NCI-H1048 (cell line): ENCODE measurements around the gene HDDC2.

Experiments used
- DNase-seq: peaks from one replicate; lab custom pipeline; 2025; lab: John Stamatoyannopoulos, UW

The HDDC2 gene

DNA sequence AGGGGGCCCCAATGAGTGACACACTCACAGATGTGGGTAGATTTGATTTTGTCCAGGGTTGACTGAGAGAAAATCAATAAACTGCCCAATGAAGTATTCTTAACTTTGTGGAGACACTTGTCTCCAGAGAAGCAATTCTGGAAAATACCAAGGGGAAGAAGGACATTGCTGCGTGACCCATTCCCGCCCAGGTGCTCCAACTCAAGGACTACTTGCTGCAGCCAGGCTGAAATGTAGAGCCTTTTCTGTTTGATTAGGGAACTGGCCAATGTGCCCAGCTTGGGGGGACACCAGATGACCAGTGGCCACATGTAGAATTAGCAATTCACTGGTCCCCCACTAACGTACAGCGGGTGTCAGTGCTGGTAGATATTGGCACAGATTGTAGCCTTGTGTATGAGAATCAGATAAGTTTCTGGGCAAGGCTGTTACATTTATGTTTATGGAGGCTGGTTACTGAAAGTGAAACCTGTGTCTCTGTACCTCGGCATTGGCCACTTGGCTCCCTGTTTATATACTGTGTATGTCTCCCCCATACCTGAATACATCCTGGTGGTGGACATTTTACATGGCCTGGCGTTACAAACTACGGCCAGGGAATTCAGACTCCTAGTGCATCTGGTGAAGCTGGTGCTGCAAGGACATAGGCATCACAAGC is 32.3 kb downstream of the HDDC2 start:
- DNase-seq: no peak

DNA sequence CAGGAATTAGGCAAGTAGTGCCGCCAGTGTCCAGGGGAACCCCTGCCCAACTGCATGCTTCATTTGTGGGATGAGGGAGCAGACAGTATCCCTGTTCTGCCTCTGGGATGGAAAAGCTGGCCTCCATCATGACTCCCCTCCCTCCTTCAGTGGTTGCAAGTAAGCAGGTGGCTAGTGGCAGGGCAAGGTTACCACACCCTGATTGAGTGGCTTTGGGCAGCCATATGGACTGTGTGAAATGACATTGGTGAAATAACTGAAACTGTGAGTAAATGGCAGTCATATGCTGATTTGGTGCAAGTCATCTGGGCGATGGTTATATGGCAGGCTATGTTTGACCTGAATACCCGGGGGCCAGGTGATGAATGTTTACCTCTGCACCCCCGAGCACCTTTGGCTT is 33.0 kb downstream of the HDDC2 start:
- no peak for DNase-seq

DNA sequence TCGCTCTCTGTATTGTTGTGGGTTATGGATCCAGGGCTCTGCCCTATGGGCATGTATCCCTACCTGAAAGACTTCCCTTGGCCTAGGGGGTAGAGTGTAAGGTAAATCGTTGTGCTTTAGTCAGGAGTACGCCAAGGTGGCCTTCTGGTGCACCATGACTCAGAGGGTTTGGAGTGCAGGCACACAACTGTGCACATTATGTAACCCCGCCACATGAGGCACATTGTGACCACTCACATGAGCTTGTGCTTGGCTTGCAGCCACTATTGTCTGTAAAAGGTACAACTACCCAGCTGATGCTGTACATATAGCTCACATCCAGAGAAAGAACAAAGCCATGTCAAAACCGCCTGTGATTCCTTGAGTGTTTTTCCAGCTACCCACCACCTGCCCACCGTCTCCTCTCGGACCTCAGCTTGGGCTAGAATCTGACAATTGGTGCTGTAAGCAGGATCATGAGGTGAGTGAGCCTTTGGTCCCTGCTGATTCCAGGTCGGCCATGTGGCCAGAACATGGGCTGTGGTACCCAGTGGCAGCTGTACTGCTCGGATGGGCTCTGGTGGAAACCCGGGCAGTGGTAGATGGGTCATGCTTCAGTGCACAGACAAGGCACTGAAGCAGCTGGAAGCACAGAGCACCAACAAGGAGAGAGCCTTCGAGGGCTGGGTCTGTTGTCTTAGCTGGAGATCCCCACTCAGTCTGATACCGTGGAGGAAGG is 33.8 kb downstream of the HDDC2 start:
- DNase-seq: no peak

DNA sequence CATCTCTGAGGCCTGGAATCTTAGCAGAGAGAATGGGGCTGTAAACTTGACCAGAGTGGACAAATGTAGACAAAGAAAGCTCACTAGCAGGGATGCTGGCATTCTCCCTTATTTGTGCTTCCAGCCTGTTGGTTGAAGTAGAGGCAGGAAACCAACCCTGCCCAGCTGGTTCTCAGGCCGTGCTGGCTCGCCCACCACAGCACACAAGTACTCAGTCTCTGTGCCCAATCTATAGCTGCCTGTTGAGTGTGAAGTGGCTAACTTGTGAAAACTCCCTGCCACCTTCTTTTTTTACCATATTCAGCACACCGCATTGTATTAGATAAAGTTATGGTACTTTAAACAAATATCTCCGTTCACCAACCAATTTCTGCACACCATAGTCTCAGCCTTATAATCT is 37.3 kb downstream of the HDDC2 start:
- DNase-seq: no peak

DNA sequence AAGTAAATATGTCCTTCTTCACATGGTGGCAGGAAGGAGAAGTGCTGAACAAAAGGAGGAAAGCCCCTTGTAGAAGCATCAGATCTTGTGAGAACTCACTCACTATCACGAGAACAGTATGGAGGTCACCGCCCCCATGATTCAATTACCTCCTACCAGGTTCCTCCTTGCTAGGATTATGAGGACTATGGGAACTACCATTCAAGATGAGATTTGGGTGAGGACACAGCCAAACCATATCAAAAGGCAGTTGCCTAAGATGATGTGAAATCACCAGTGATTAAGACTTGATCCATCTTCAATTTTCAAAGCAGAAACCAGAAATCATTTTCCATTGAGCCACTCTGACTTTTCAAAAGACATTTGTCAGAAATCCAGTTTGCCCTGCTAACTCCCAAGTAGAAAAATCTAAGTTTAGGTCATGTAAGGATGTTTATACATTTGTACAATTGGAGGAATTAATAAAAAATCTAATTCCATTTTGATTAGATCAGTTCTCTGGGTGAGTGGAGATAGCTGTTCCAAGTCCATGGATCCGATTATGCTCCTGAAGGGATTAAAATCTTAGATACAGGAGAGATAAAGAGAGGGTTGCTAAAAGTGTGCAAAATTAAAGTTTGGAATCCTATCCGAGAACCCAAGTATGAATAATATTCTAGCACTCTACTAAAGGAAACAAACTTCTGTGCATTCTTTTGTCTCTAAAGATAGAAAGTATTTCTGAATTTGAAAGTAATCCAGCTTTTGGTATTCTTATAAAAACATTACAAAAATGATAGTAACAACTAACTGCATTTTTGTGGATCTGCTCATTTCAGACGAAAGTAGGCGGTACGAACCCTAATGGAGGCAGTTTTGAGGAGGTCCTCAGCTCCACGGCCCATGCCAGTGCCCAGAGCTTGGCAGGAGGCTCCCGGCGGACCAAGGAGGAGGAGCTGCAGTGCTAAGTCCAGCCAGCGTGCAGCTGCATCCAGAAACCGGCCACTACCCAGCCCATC is 39.5 kb downstream of the HDDC2 start:
- DNase-seq: no peak

DNA sequence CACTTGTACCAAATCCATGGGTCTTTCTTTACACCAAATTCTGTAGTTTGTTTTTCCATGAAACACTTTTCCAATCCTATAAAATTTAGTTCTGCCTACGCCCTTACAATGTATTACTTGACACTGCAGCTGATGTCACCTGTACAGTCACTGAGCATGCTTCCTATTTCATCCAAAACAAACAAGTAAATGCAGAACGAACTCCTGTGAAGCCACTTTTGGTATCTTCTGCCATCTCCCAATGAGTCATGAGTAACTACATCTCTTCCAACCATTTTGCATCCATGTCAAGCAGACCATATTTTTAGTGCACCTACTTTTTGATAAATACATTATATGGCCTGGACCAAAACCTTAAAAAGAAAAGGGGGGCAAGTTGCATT is 42.4 kb downstream of the HDDC2 start:
- DNase-seq: no peak

DNA sequence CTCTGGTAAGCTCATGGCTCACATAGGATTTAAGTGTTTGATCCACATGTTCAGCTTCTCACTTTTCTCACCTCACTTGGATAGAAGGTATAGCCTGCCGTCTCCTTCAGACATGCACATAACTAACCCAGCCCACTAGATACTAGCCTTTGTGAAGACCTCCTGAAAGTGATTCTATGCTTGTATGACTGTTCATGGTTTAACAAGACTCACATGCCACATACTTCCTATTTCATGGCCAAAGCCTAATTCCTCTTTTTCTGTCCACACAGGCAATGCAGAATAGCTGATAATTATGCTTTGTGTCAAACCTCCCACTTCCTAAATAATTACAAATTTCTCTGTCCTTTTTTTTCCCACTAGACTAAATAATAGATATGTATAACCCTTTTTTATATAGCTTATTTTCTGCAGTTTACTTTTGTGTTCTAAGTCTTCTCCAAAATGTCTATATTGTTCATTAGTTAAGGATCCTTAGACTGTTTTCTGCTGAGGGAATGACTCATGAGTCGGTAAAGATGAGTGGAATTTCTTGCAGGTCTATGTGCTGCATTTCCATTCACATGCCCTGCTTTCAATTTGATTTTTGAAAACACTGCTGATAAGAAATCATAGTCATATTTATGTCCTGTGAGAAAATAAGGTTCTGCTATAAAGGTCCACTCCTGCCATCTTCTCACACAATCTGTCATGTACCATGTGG is 43.0 kb downstream of the HDDC2 start:
- DNase-seq: no peak

DNA sequence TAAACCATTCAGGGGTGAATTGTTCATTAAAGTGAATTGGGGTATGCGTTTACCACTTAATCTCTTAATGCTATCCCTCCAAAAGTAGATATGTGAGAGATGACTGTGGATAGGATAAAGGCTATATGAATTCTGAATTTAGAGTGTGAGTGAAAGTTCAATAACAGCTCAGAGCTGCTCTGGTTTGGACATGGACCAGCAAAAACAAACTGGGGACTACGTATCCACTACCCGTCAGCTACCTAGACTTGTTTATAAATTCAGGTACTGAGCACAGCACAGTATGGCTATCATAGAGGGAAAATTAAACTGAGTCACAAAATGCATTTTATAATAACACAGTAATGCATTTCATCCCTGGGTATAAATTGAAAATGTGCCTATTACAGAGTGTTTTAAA is 44.4 kb downstream of the HDDC2 start:
- DNase-seq: no peak

DNA sequence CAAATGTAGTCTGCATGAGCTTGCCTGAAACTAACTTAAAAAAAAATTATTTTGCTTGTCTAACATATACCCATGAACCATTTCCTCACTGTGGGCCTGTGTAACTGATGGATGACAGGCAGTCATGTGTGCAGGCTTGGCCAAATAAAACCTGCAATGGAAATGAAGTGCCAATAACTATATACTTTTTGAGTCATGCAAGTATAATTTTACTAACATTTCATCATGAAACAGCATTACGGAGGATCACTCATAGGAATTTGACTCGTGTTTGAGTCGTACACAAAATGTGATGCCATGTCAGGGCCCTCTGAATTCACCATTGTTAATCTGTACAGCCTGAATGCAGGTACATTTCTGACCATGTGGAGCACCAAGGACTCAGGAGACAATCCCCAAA is 46.6 kb downstream of the HDDC2 start:
- no peak for DNase-seq

DNA sequence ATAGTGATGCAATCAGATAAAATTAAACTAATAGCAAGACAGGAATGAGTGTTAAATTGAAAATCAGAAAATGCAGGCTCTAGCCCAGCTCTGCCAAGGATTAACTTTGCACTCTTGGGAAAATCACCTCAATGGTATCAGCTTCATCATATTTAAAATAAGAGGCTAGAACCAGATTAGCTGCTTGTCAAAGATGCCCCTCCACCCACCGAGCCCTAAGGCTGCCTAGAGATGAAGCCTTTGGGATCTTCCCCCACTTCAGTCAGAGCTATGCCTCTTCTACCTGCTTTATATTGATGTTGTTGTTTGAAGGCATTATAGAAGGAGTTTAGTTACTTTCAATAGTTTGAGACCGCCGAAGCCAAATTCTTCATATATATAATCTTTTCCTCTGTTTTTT is 47.4 kb downstream of the HDDC2 start:
- no peak for DNase-seq

DNA sequence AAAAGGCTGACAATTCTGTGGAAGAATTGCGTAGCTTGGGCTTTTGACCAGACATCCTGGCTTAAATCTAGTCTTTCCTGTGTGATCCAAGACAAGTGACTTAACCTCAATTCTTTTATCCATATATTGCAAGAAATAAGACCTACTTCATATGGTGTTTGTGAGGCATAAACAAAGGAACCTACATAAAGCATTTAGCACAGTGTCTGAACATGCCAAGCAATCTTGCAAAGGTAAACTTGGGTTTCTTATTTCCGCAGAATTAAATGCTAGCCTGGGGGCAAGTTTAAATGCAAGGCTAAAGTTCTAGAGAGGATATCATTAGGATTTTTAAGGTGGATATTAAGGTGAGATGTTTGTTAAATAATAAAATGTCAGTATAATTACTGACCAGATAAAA is 47.9 kb downstream of the HDDC2 start:
- DNase-seq: no peak

DNA sequence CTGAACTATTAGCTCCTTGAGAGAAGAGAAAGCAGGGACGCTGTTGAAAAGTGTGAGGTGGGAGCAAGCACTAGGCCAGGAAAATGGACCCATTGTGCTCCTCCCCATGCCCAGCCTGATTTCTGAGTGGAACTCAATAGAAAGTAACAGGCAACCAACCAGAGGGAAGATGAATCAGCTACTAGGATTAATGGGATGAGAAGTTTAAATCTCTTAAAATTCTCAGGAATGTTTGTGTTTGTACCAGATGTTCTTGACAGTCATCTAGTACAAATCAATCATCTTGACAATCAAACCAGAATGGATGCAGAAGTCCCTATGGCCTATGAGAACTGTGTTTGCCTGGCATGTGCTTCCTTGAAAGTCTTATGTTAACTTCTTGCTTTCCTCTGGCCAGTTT is 48.9 kb downstream of the HDDC2 start:
- DNase-seq: no peak

DNA sequence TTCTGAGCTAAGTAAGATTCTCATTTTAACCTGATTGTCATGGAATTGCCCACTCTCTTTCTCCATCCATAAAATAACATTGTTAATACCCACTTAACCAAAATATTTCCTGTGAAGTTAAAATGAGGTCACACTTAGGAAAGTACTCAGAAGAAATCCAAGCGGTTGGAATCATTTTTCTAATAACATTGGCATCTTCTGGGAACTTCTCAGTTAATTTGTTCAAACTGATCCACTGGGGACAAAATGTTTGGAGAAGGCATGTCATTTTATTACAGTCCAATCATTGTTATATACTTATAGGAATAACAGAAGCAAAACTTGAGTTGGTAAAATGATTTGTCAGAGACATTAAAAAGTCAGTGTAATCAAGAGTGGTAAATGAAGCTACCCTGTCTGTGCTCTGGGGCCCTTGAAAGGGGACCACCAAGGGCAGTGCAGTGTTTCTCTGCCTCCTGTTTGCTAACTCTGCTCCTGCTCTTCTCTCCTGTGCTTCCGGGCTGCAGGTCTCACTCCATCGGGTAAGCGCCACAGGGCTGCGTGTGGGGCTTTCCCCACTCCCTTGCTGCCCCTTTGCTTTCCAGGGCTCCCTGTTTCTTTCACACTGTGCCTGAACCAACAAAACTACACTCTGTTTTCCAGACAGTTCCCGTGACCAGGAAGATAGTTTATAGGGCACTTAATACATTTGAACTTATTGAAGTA is 50.1 kb downstream of the HDDC2 start:
- no peak for DNase-seq

DNA sequence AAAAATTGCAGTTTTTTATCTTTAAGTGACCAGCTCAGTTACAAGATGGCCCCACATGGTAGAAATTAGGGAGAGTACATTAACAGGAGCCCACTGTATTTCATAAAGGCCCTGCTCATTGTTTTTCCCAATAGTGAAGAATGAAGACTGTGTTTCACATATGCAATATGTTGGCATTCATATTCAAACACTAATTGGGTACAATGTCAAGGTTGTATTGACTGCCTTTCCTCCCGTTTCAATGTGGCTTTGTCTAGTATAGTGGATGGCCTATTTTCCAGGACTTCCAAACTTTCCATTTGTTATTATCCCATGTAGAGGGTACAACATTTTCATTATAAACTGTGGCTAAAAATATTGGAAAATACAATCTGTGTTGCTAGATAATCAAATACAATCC is 51.3 kb downstream of the HDDC2 start:
- DNase-seq: no peak

DNA sequence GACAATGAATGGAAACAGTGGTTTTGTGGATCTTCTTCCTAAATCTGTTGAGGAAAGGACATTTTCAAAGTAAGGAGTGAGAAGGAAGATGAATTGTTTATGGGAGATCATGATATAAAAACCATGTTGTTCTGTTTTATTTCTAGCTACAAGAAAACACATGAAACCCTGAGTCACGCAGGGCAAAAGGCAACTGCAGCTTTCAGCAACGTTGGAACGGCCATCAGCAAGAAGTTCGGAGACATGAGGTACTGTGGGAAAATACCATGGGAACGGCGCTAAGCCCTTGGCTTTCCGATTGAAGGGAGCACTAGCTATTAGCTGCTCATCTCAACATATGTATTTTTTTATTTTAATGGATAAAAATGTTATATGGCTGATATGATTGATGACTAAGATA is 53.6 kb downstream of the HDDC2 start:
- no peak for DNase-seq

DNA sequence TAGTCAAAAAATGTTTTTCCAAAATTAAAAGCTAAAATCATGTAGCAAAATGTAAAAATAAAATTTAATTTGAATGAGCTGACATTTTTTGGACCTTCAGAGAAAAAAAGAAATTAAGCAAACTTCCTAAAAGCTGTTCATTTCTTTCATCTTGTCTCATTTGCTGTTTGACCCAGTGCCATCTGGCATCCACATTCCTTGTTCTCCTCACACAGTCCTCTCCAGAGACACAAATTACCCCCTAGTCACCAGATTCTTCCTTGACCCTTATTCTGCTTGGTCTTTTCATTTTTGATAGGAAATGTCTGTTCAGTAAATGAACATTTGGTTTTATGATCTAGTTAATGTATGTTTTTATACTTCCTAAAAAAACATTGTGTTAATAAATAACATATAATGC is 55.2 kb downstream of the HDDC2 start:
- DNase-seq: no peak

DNA sequence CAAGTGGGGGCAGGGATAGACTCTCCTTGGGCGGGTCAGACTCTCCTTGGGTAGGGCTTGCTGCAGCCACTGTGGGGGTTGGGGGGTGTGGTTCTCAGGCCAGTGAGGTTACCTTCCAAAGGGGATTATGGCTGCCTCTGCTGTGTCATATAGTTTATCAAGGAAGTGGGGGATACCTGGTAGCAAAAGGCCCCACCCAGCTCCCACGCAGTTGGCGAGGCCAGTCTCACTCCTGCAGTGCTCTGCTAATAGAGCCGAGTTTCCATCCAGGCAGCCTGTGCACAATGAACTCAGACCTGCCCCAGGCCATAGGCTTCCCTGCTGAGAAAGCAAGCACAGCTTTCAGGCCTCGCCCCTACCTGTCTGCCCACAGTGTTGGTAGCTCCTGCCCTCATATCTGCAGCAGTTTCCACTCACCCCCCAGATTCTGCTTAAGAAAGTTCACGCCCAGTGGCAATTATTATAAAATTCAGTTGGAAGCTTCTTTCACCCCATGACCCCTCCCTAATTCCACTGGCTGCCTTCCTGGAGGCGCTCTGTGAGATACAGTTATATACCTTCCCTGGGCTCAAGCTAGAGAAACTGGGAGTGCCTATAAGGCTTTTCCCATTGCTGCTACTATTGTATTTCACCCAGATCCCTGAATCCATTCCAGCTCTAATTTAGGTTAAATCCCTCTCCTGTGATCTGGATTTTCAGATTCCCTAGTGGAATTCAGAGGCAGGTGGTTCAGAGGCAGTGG is 56.1 kb downstream of the HDDC2 start:
- DNase-seq: no peak

DNA sequence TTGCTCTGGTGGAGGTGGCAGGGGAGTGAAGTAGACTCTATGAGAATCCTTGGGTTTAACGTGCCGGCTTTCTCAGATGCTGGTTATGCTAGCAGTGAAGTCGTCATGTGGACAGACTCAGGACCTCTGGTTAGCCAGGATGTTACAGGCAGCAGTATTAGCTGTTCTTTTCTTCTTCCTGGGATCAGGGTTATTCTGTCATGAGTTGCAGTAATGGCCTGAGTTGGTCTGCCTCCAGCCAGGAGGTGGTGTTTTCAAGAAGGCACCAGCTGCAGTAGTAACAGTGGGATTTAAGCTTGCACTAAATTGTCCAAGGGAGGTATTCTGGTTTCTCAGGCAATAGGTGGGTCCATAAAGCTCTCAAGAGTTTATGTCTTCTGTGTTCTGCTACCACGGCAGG is 56.7 kb downstream of the HDDC2 start:
- DNase-seq: no peak

DNA sequence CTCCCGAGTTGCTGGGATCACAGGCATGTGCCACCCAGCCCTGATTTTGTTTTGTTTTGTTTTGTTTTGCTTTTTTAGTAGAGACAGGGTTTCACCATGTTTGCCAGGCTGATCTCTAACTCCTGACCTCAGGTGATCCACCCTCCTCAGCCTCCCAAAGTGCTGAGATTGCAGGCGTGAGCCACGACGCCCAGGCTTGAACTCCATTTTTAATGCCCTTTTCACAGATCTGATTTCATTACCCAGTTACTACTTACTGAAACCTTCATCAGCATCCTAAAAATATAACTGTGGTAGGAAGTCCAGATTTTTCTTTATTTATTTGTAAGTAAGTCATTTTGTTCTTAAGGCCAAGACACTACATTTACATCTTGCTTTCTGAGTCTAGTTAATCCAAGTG is 64.0 kb downstream of the HDDC2 start:
- DNase-seq: no peak

DNA sequence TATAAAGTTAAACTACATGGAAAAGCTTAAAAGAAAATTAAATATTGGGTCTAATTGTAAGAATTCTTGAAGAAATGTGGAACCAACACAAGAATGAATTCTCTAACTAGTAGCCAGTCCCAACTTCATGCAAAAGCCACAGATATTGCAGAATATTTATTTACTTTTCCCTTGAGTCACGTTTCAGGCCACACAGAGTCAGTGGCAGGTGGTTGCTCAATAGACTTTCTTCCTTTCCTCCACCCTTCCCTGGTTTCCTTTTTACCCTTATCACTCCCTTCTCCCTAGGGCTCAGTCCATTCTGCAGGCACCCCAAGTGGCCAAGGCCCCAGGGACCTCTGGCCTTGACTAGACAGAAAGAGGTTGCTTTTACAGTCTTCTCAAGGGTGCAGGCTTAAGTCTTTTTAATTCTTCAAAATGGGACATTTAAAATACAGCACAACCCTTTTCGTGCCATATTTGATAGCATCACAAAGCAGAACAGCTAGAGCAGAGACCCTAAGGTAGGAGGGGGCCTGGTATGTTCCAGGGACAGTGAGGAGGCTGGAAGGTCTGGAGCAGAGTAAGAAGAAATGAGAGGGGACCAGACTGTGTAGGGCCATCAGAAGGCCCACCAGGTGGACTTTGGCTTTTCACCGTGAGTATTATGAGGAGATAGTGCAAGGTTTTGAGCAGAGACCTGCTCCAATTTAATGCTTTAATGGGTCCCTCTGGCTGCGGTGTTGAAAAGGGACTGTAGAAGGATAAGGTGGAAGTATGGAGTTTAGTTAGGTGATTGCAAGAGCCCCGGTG is 65.0 kb downstream of the HDDC2 start:
- DNase-seq: no peak
